ENCODE data around the gene MYO5A. TPM values are rescaled to one million over a fixed set of nuclear protein-coding genes. Genes with fewer than 3 reads are reported as not detected.

The MYO5A gene
- total RNA-seq, 1 donor from 2014 or later = 9.4 TPM

DNA sequence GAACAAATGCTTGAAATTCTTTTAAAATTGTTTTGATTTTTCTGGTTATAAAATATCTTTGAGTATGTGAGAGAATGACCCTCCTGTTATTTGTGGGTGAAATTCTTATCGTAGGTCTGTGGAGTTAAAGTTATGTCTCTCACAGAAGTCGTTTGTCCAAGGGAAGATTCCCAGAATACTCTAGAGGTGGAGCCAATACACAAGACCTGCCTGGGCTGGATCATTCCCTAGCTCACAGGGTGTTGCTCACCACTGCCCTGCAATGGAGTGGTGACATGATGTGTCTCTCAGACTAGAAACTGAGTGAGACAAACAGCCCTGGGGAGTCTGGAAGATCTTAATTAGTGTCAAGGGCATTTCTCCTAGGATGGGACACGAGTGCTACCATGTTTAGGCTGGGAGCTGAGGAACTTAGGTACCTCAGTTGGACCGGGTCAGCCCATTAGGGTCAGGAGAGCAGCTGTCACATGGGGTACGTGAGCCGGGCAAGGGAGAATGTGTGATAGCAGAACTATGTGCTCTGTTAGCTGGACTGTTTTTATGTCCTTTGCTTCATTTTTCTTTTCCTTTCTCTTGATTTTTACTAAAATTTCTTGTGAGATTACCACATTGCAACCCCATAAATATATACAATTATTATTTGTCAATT lies 179.5 kb downstream of the MYO5A start:
- Histone ChIP-seq H3K36me3 (ENCODE audit: control insufficient read depth in 3 of 3, insufficient read depth in 3 of 3, low read length in 3 of 3) (peaks cover 18 to 40% (median 27%) of the 10 kb centered on the region in 3 donors), H3K9ac (ENCODE audit: low read depth in 1 of 3, low read length in 3 of 3) (no peak overlapping the region), H3K27ac (ENCODE audit: low read depth, low read length) (no peak overlapping the region), H3K4me1 (ENCODE audit: control insufficient read depth in 3 of 3, insufficient read depth in 3 of 3, low read length in 3 of 3) (peaks cover 0 to 5% (median 3%) of the 10 kb centered on the region in 3 donors), H3K9me3 (ENCODE audit: control insufficient read depth in 3 of 3, low read length in 3 of 3) (no peaks in the 10 kb centered on the region), H3K4me3 (ENCODE audit: low read length in 3 of 3) (no peak overlapping the region), H3K27me3 (ENCODE audit: control insufficient read depth in 3 of 3, insufficient read depth in 3 of 3, low read length in 3 of 3) (no peaks in the 10 kb centered on the region)

DNA sequence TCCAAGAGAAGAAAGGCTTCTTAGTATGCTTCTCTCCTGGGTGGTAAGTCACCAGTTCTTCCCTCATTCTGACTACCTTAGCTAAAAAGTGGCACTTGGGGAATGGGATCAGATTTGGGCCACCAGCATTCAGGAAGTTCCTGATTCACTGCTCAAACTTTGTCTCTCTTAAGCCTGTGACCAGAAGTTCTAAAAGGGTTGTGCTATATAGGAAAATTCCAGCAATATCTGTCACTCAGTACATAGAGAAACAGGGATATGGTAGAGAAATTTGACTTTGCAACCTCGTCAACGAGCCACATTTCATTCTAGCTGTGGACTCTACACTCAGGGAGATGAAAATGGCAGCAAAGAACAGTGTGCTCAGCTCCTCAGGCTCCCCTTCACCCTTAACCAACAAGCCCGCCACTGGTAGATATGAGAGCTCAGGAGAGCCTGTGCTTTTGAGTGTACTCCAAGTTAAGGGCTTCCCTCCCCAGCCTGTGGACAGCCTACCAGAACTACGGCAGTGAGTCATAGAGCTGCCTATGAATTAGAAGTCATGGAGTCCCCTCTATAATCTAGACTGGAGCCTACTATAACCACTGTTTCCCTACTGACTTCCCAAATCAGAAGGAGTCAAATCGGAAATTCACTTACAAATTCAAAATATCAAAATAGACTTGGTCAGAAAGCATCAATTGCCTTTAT lies 180.5 kb downstream of the MYO5A start:
- Histone ChIP-seq H3K4me1 (ENCODE audit: control insufficient read depth in 3 of 3, insufficient read depth in 3 of 3, low read length in 3 of 3) (peaks cover 0 to 5% (median 3%) of the 10 kb centered on the region in 3 donors), H3K9ac (ENCODE audit: low read depth in 1 of 3, low read length in 3 of 3) (no peak overlapping the region), H3K4me3 (ENCODE audit: low read length in 3 of 3) (no peak overlapping the region), H3K27me3 (ENCODE audit: control insufficient read depth in 3 of 3, insufficient read depth in 3 of 3, low read length in 3 of 3) (no peaks in the 10 kb centered on the region), H3K36me3 (ENCODE audit: control insufficient read depth in 3 of 3, insufficient read depth in 3 of 3, low read length in 3 of 3) (peaks cover 14 to 30% (median 20%) of the 10 kb centered on the region in 3 donors), H3K27ac (ENCODE audit: low read depth, low read length) (no peak overlapping the region), H3K9me3 (ENCODE audit: control insufficient read depth in 3 of 3, low read length in 3 of 3) (no peaks in the 10 kb centered on the region)

DNA sequence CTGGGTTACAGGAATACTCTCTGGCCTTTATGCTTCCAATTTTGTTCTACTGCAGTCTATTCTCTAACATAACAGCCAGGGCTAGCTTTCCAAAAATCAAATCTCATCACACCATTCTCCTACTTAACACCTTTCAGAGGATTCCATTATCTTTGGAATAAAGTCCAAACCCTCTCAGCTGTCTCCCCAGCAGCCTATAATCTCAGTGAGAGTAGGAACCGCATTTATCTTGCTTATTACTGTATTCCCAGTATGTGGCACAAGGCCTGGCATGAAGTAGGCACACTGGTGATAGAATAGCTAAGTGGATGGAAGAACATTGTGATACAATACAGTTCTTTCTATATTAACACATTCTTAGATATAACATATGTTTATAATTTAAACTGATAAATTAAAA lies 184.1 kb downstream of the MYO5A start:
- no peak overlapping the region for H3K27ac ChIP-seq (ENCODE audit: low read depth, low read length)
- H3K27me3 ChIP-seq (ENCODE audit: control insufficient read depth in 3 of 3, insufficient read depth in 3 of 3, low read length in 3 of 3) = no peaks in the 10 kb centered on the region
- peaks cover 0 to 9% (median 4%) of the 10 kb centered on the region in 3 donors for H3K36me3 ChIP-seq (ENCODE audit: control insufficient read depth in 3 of 3, insufficient read depth in 3 of 3, low read length in 3 of 3)
- H3K4me1 ChIP-seq (ENCODE audit: control insufficient read depth in 3 of 3, insufficient read depth in 3 of 3, low read length in 3 of 3) = peaks cover 0 to 6% (median 5%) of the 10 kb centered on the region in 3 donors
- no peak overlapping the region for H3K9ac ChIP-seq (ENCODE audit: low read depth in 1 of 3, low read length in 3 of 3)
- no peaks in the 10 kb centered on the region for H3K9me3 ChIP-seq (ENCODE audit: control insufficient read depth in 3 of 3, low read length in 3 of 3)
- no peak overlapping the region for H3K4me3 ChIP-seq (ENCODE audit: low read length in 3 of 3)

DNA sequence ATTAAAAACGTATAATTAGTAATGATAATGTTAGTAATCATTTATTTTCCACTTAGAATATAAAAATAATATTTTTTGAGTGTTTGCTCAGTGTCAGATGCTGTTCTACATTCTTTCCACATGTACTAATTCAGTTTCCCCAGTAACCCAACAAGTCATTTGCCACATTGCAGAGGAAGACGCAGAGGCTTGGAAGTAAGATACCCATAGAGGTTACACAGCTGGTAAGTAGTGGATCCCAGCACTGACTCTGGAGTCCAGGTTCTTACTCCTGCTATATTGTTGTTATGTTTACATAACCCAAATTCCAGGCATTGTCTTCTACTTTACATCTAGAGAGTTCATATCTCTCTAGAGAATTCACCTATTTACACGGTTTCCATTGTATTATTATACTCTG lies 184.8 kb downstream of the MYO5A start:
- no peak overlapping the region for H3K27ac ChIP-seq (ENCODE audit: low read depth, low read length)
- no peak overlapping the region for H3K9ac ChIP-seq (ENCODE audit: low read depth in 1 of 3, low read length in 3 of 3)
- no peaks in the 10 kb centered on the region for H3K27me3 ChIP-seq (ENCODE audit: control insufficient read depth in 3 of 3, insufficient read depth in 3 of 3, low read length in 3 of 3)
- H3K4me3 ChIP-seq (ENCODE audit: low read length in 3 of 3) = no peak overlapping the region
- H3K4me1 ChIP-seq (ENCODE audit: control insufficient read depth in 3 of 3, insufficient read depth in 3 of 3, low read length in 3 of 3) = peaks cover 0 to 3% (median 0%) of the 10 kb centered on the region in 3 donors
- H3K36me3 ChIP-seq (ENCODE audit: control insufficient read depth in 3 of 3, insufficient read depth in 3 of 3, low read length in 3 of 3) = peaks cover 0 to 7% (median 4%) of the 10 kb centered on the region in 3 donors
- no peaks in the 10 kb centered on the region for H3K9me3 ChIP-seq (ENCODE audit: control insufficient read depth in 3 of 3, low read length in 3 of 3)

DNA sequence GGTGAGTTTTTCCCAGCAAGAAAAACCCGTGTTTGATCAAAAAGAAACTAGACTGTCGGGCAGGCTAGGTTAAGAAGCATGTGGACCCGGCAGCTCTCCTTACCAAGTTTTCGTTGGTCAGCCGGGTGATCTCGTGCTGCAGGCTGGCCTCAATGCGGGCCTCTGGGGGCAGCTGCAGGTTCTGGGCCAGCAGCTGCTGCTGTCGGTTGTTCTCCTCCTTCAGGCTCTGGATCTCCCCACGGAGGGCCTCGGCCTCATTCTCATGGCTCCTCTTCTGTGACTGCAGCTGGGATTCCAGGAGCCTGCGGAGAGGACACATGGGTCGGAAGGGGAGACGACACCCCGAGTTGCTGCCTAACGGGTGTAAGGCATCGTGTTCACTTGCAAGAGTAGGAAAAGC lies 188.6 kb downstream of the MYO5A start:
- Histone ChIP-seq H3K4me3 (ENCODE audit: low read length in 3 of 3) (no peak overlapping the region), H3K4me1 (ENCODE audit: control insufficient read depth in 3 of 3, insufficient read depth in 3 of 3, low read length in 3 of 3) (peaks cover 0 to 9% (median 0%) of the 10 kb centered on the region in 3 donors), H3K27ac (ENCODE audit: low read depth, low read length) (no peak overlapping the region), H3K9me3 (ENCODE audit: control insufficient read depth in 3 of 3, low read length in 3 of 3) (no peaks in the 10 kb centered on the region), H3K9ac (ENCODE audit: low read depth in 1 of 3, low read length in 3 of 3) (peak overlapping the region in 1 of 3 donors; percentile 7), H3K36me3 (ENCODE audit: control insufficient read depth in 3 of 3, insufficient read depth in 3 of 3, low read length in 3 of 3) (peaks cover 0 to 6% (median 6%) of the 10 kb centered on the region in 3 donors), H3K27me3 (ENCODE audit: control insufficient read depth in 3 of 3, insufficient read depth in 3 of 3, low read length in 3 of 3) (no peaks in the 10 kb centered on the region)

DNA sequence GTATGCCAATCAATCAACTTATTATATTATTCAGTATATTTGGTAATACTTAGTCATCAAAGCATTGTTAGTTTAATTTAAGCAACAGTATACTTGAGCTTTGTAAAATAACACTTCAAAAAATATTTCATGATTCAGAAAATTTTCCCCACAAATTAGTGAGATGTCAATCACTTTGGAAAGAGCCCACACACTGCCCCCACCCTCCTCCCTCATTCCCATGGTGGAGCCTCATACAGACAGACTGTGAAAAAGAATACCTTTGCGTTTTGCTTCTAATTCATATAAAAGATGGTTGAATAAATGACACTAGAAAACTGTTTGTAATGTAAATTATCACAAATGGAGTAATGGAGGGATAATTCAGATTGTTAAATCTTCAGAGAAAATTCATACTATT lies 189.8 kb downstream of the MYO5A start:
- Histone ChIP-seq H3K27me3 (ENCODE audit: control insufficient read depth in 3 of 3, insufficient read depth in 3 of 3, low read length in 3 of 3) (no peaks in the 10 kb centered on the region), H3K9ac (ENCODE audit: low read depth in 1 of 3, low read length in 3 of 3) (no peak overlapping the region), H3K36me3 (ENCODE audit: control insufficient read depth in 3 of 3, insufficient read depth in 3 of 3, low read length in 3 of 3) (peaks cover 0 to 9% (median 2%) of the 10 kb centered on the region in 3 donors), H3K9me3 (ENCODE audit: control insufficient read depth in 3 of 3, low read length in 3 of 3) (no peaks in the 10 kb centered on the region), H3K4me1 (ENCODE audit: control insufficient read depth in 3 of 3, insufficient read depth in 3 of 3, low read length in 3 of 3) (peaks cover 0 to 9% (median 0%) of the 10 kb centered on the region in 3 donors), H3K4me3 (ENCODE audit: low read length in 3 of 3) (no peak overlapping the region), H3K27ac (ENCODE audit: low read depth, low read length) (no peak overlapping the region)

DNA sequence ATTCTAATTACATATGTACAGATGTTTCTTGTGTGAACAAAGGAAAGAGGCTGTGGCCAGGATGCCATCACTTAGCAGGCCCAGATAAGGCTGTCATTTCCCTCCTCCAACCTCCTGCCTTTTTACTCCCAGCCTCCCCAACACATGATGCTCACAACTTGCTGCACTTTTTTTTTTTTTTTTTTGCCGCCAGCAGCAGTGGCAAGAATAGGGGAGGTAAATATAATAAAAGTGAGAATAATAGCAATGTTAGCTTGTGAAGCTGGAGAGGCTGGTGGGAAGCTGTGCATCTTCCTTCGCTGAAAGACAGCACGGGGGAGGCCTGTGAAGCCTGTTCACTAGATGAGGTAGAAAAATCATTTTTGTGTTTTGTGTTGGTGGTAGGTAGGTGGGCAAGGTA lies 190.6 kb downstream of the MYO5A start:
- no peak overlapping the region for H3K27ac ChIP-seq (ENCODE audit: low read depth, low read length)
- H3K27me3 ChIP-seq (ENCODE audit: control insufficient read depth in 3 of 3, insufficient read depth in 3 of 3, low read length in 3 of 3) = no peaks in the 10 kb centered on the region
- H3K9me3 ChIP-seq (ENCODE audit: control insufficient read depth in 3 of 3, low read length in 3 of 3) = no peaks in the 10 kb centered on the region
- H3K36me3 ChIP-seq (ENCODE audit: control insufficient read depth in 3 of 3, insufficient read depth in 3 of 3, low read length in 3 of 3) = peaks cover 0 to 9% (median 2%) of the 10 kb centered on the region in 3 donors
- peaks cover 0 to 9% (median 0%) of the 10 kb centered on the region in 3 donors for H3K4me1 ChIP-seq (ENCODE audit: control insufficient read depth in 3 of 3, insufficient read depth in 3 of 3, low read length in 3 of 3)
- no peak overlapping the region for H3K9ac ChIP-seq (ENCODE audit: low read depth in 1 of 3, low read length in 3 of 3)
- H3K4me3 ChIP-seq (ENCODE audit: low read length in 3 of 3) = no peak overlapping the region

DNA sequence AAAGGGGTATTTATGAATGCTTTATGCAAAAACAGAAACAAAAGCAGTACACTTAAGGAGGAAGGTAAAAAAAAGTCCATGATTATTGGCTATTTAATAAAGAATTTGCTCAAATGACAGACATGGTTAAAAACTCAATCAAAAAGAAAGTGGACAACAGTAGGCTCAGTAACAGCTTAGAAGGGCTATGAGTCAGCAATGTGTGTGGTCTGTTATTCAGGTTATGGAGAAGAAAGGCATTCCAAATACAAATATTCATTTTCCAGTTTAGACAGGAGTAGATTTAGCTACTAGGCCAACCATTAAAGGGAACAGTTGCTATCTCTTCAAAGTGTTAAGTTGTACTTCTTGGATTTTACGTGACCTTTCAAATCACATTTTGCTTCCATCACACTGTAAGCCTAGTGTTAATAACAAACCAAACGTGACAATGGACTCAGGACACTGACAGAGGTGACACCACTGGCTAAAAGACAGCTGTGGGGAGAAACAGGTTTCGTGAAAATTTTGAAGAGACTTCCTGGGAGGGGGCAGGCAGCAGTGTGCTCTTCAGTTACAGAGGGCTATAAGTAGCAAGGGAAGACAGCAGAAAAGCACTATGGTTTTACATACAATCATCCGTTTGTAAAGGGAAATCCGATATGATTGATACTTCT lies 191.4 kb downstream of the MYO5A start:
- Histone ChIP-seq H3K4me3 (ENCODE audit: low read length in 3 of 3) (peak overlapping the region in 1 of 3 donors; percentile 9), H3K36me3 (ENCODE audit: control insufficient read depth in 3 of 3, insufficient read depth in 3 of 3, low read length in 3 of 3) (peaks cover 0 to 9% (median 2%) of the 10 kb centered on the region in 3 donors), H3K9ac (ENCODE audit: low read depth in 1 of 3, low read length in 3 of 3) (peak overlapping the region in 1 of 3 donors; percentile 46), H3K4me1 (ENCODE audit: control insufficient read depth in 3 of 3, insufficient read depth in 3 of 3, low read length in 3 of 3) (peaks cover 0 to 9% (median 0%) of the 10 kb centered on the region in 3 donors), H3K27ac (ENCODE audit: low read depth, low read length) (peak overlapping the region; percentile 34), H3K9me3 (ENCODE audit: control insufficient read depth in 3 of 3, low read length in 3 of 3) (no peaks in the 10 kb centered on the region), H3K27me3 (ENCODE audit: control insufficient read depth in 3 of 3, insufficient read depth in 3 of 3, low read length in 3 of 3) (no peaks in the 10 kb centered on the region)

DNA sequence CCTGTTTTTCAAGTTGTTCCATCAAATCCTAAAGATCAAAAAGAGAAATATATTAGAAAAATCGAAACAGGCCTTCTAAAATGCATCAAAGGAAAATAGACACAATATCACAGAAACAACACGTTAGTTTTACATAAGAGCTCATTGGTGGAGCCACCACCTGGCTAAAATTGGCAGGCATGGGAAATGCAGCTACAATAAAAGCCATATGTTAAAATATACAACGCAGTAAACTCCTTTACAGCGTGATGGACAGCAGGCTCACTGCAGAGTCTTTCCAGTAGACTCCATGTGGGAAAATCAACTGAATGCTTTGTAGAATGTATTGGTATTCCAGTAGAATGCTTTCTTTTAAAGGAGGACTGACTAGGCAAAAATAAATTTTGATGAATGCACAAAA lies 192.2 kb downstream of the MYO5A start:
- peaks cover 0 to 9% (median 2%) of the 10 kb centered on the region in 3 donors for H3K36me3 ChIP-seq (ENCODE audit: control insufficient read depth in 3 of 3, insufficient read depth in 3 of 3, low read length in 3 of 3)
- peak overlapping the region; percentile 34 for H3K27ac ChIP-seq (ENCODE audit: low read depth, low read length)
- H3K9ac ChIP-seq (ENCODE audit: low read depth in 1 of 3, low read length in 3 of 3) = no peak overlapping the region

More for the DNA sequence above, 192.2 kb downstream of the MYO5A start:
- Histone ChIP-seq H3K27me3 (ENCODE audit: control insufficient read depth in 3 of 3, insufficient read depth in 3 of 3, low read length in 3 of 3) (no peaks in the 10 kb centered on the region), H3K4me3 (ENCODE audit: low read length in 3 of 3) (no peak overlapping the region), H3K4me1 (ENCODE audit: control insufficient read depth in 3 of 3, insufficient read depth in 3 of 3, low read length in 3 of 3) (peaks cover 0 to 9% (median 0%) of the 10 kb centered on the region in 3 donors), H3K9me3 (ENCODE audit: control insufficient read depth in 3 of 3, low read length in 3 of 3) (no peaks in the 10 kb centered on the region)

Data from skeletal muscle tissue (tissue), 4 donors.